A673 (cell line): ENCODE results near the gene FGF12.

Experiments used
- CTCF ChIP-seq: fragments of 300-800, 200-600 bp; sonication (generic); conservative IDR thresholded peaks from 2 replicates; pipeline ENCODE4 v1.5.1; 2017; ENCODE audit warnings: low read depth, mild to moderate bottlenecking, antibody characterized with exemption, low read length, moderate library complexity, mixed read lengths
- EZH2 ChIP-seq: fragments of 200-600 bp; sonication (generic); IDR thresholded peaks from 2 replicates; pipeline ENCODE4 v1.6.1; 2017; ENCODE audit warnings: borderline replicate concordance, low read depth, mild to moderate bottlenecking, mixed read lengths, antibody characterized with exemption, low read length; ENCODE audit not compliant: poor library complexity, severe bottlenecking

GRCh38 chr3:192675958-192676649 lies 51.2 kb downstream of the FGF12 start:
- TF ChIP-seq CTCF (no peak), EZH2 (no peak)
